B cell (primary cell): ENCODE results near the gene APCDD1. TPM values are rescaled to one million over a fixed set of nuclear protein-coding genes. Genes with fewer than 3 reads are reported as not detected.

Source experiments
- ATAC-seq: fragments of 200-7000 bp; cut with Tn5 transposase; one replicate; pipeline ENCODE4 v1.10.0; 2021; ENCODE audit warnings: low read depth, mild to moderate bottlenecking, moderate number of reproducible peaks, moderate library complexity
- CTCF ChIA-PET: fragments of 350-600 bp; sonication (Branson Sonifier 250); formaldehyde crosslinking; loops from one replicate; lab custom pipeline; 2021; ENCODE audit warnings: antibody characterized with exemption, inconsistent platforms; lab: Charles Lee
- POLR2A ChIA-PET: fragments of 350-600 bp; sonication (Branson Sonifier 250); formaldehyde crosslinking; loops from one replicate; lab custom pipeline; 2021; ENCODE audit warnings: antibody characterized with exemption; lab: Charles Lee
- DNase-seq: peaks from one replicate; pipeline ENCODE4 v3.0.0; 2013
- H2AFZ ChIP-seq: 2 replicates; pipeline ENCODE4 v1.6.1; 2012; ENCODE audit warnings: mild to moderate bottlenecking, low read depth, low read length; ENCODE audit not compliant: insufficient read depth, poor library complexity, severe bottlenecking
- H3K27ac ChIP-seq, 2 donors: 1 replicate in 1 of 2; 2 replicates in 1 of 2; pipeline ENCODE4 v1.5.1; 2012 to 2013; ENCODE audit warnings: low read length in 2 of 2, mild to moderate bottlenecking in 2 of 2, moderate library complexity in 1 of 2
- H3K27me3 ChIP-seq, 4 experiments: fragments of 200-600 bp in 1 of 4; sonication (generic) in 1 of 4; replicated peaks in 1 of 4; 1 replicate in 2 of 4; 2 replicates in 2 of 4; pipeline versions ENCODE4 v1.6.1 to v1.7.0; 2013 to 2016; ENCODE audit warnings: low read length in 3 of 4, mild to moderate bottlenecking in 2 of 4, mixed read lengths in 1 of 4, moderate library complexity in 1 of 4; ENCODE audit not compliant: insufficient read depth in 4 of 4, control insufficient read depth in 3 of 4; ENCODE audit errors: control extremely low read depth in 1 of 4
- H3K36me3 ChIP-seq, 2 experiments: replicated peaks in 1 of 2; 1 replicate in 1 of 2; 2 replicates in 1 of 2; pipeline versions ENCODE4 v1.6.1 to v1.7.1; 2013; ENCODE audit warnings: low read length in 1 of 2; ENCODE audit not compliant: insufficient read depth in 2 of 2, control insufficient read depth in 1 of 2; ENCODE audit errors: control extremely low read depth in 1 of 2, extremely low read depth in 1 of 2
- H3K4me1 ChIP-seq, 2 donors: fragments of 200-600 bp in 1 of 2; sonication (generic) in 1 of 2; 1 replicate in 1 of 2; 2 replicates in 1 of 2; pipeline versions ENCODE4 v1.5.1 to v1.6.1; 2013 to 2017; ENCODE audit warnings: low read length in 2 of 2; ENCODE audit not compliant: control insufficient read depth in 2 of 2, insufficient read depth in 2 of 2
- H3K4me2 ChIP-seq: replicated peaks from 2 replicates; pipeline ENCODE3; 2012; ENCODE audit warnings: mild to moderate bottlenecking, low read depth, low read length; ENCODE audit not compliant: poor library complexity, severe bottlenecking
- H3K4me3 ChIP-seq, 5 experiments: fragments of 200-600 bp in 1 of 5; sonication (generic) in 1 of 5; 1 replicate in 3 of 5; 2 replicates in 2 of 5; pipeline versions ENCODE4 v1.5.1 to v1.7.0; 2011 to 2016; ENCODE audit warnings: low read length in 4 of 5, mild to moderate bottlenecking in 4 of 5, low read depth in 2 of 5, control low read depth in 1 of 5, moderate library complexity in 1 of 5; ENCODE audit not compliant: insufficient read depth in 1 of 5; ENCODE audit errors: control extremely low read depth in 1 of 5, extremely low read depth in 1 of 5
- H3K79me2 ChIP-seq: fragments of 200-600 bp; sonication (generic); one replicate; pipeline ENCODE4 v1.6.0; 2016; ENCODE audit warnings: low read length; ENCODE audit not compliant: control insufficient read depth, insufficient read depth
- H3K9ac ChIP-seq: fragments of 200-600 bp; sonication (generic); 2 replicates; pipeline ENCODE4 v1.6.1; 2017; ENCODE audit warnings: mild to moderate bottlenecking, low read length, moderate library complexity
- H3K9me3 ChIP-seq, 3 donors: one replicate each; pipeline versions ENCODE4 v1.6.1 to v1.7.1; 2013; ENCODE audit warnings: low read length in 2 of 3; ENCODE audit not compliant: control insufficient read depth in 2 of 3, insufficient read depth in 1 of 3; ENCODE audit errors: control extremely low read depth in 1 of 3
- H4K20me1 ChIP-seq: 2 replicates; pipeline ENCODE4 v1.6.0; 2012; ENCODE audit warnings: mild to moderate bottlenecking, low read length; ENCODE audit not compliant: insufficient read depth, control insufficient read depth, poor library complexity, severe bottlenecking
- H3K27ac Mint-ChIP-seq: one replicate; pipeline ENCODE4 v1.8.0; 2021; ENCODE audit warnings: mixed read lengths
- H3K27me3 Mint-ChIP-seq: one replicate; pipeline ENCODE4 v1.8.0; 2021; ENCODE audit warnings: mixed read lengths
- H3K4me1 Mint-ChIP-seq: one replicate; pipeline ENCODE4 v1.8.0; 2021; ENCODE audit warnings: mixed read lengths
- H3K4me3 Mint-ChIP-seq: one replicate; pipeline ENCODE4 v1.8.0; 2021; ENCODE audit warnings: mixed read lengths
- H3K9me3 Mint-ChIP-seq: one replicate; pipeline ENCODE4 v1.8.0; 2022; ENCODE audit warnings: mixed read lengths; ENCODE audit not compliant: insufficient read depth
- CTCF ChIP-seq: fragments of 200-600 bp; IDR thresholded peaks from one replicate; pipeline ENCODE4 v1.8.0; 2022; ENCODE audit warnings: antibody characterized with exemption, mild to moderate bottlenecking
- EZH2 ChIP-seq: IDR thresholded peaks from 2 replicates; pipeline ENCODE4 v1.6.1; 2012; ENCODE audit warnings: borderline replicate concordance, low read depth, mild to moderate bottlenecking, moderate library complexity, low read length; ENCODE audit not compliant: insufficient read depth, poor library complexity, severe bottlenecking
- WGBS: methylation state at CpG from one replicate; pipeline ENCODE4 v1.1.5; 2013; ENCODE audit warnings: missing lambda C conversion rate; ENCODE audit not compliant: insufficient coverage; 5-methylcytosine and 5-hydroxymethylcytosine counted together
- intact Hi-C: fragments of 100-400 bp; cut with micrococcal nuclease; formaldehyde crosslinking; loops from one replicate; pipeline ENCODE4 v1.10.0; 2022
- polyA plus RNA-seq: library from polyadenylated mRNA; depleted of rRNA; stranded (reverse); fragments of >200 nt; gene quantifications from 2 replicates; pipeline ENCODE4 v1.2.3, GENCODE V29; 2012
- total RNA-seq, 2 donors: library from RNA; stranded (reverse); fragments of 120-200 nt in 1 of 2; gene quantifications; 1 replicate in 1 of 2; 2 replicates in 1 of 2; pipeline versions ENCODE4 v1.2.3 to v1.2.4, GENCODE V29; 2013 to 2022

APCDD1 gene
- total and polyA plus RNA-seq, 2 donors (not counting 1 experiment from before 2014, with no cell fraction given), result 1.0 to 1.1 TPM

GRCh38 chr18:10526561-10526949 is 72.1 kb downstream of the APCDD1 start:
- no peaks in the 10 kb centered on the region for H3K36me3 ChIP-seq
- POLR2A ChIA-PET, result interaction anchor here (1.3 kb wide), 1 partner anchor 611 kb away, joined by 3 read pairs; no protein-coding TSS in a partner anchor
- no peak for ATAC-seq

More at GRCh38 chr18:10526561-10526949, 72.1 kb downstream of the APCDD1 start:
- peaks cover 46% of the 10 kb centered on the region for H3K79me2 ChIP-seq
- WGBS, result 18% methylated on average over 11 of the region's 11 CpGs
- intact Hi-C loops, result loop anchor here (1.0 to 10.0 kb wide), 6 partner anchors 613 to 1922 kb away; partner anchors contain the start of genes IMPA2, PPP4R1, RAB12 and RAB31
- no peaks in the 10 kb centered on the region for H3K27me3 ChIP-seq
- H3K9me3 ChIP-seq, result no peaks in the 10 kb centered on the region
- no peak for DNase-seq
- Mint-ChIP-seq H3K27me3 (no peaks in the 10 kb centered on the region), H3K4me3 (peak overlapping the region; percentile 99), H3K27ac (peak overlapping the region; percentile 91), H3K9me3 (no peaks in the 10 kb centered on the region), H3K4me1 (peaks cover 54% of the 10 kb centered on the region)
- no peak for TF ChIP-seq EZH2
- no peak for TF ChIP-seq CTCF
- H3K27ac ChIP-seq, result peak overlapping the region; percentile 77 to 80
- peaks cover 30% of the 10 kb centered on the region for H4K20me1 ChIP-seq
- H3K9ac ChIP-seq, result peak overlapping the region; percentile 87
- H3K4me2 ChIP-seq, result peak overlapping the region; percentile 95
- CTCF ChIA-PET, result interaction anchor here (2.1 kb wide), 1 partner anchor 34 kb away, joined by 9 read pairs; no protein-coding TSS in a partner anchor
- peak overlapping the region; percentile 71 to 94 (median 81) for H3K4me3 ChIP-seq
- H2AFZ ChIP-seq, result peak overlapping the region; percentile 80
- H3K4me1 ChIP-seq, result peaks cover 20 to 39% of the 10 kb centered on the region in 2 donors
